Activated CD4-positive, alpha-beta T cell treated with anti-CD3 and anti-CD28 coated beads, Interleukin-2, Interleukin-4, amounts not matched to agents 100 ng/mL and 50 ng/mL, durations not matched to agents 16 hours and 8 hours (primary cell): Measurements from ENCODE around the gene RNU6-9.
"Not testable (repeated sequence)": the region's sequence is repeated elsewhere in the genome, so short reads cannot be mapped to it uniquely, and the experiment has no call there.

Source experiments
- DNase-seq: peaks from one replicate; pipeline ENCODE4 v3.0.0-alpha.2; 2020; ENCODE audit warnings: low spot score

The RNU6-9 gene

DNA sequence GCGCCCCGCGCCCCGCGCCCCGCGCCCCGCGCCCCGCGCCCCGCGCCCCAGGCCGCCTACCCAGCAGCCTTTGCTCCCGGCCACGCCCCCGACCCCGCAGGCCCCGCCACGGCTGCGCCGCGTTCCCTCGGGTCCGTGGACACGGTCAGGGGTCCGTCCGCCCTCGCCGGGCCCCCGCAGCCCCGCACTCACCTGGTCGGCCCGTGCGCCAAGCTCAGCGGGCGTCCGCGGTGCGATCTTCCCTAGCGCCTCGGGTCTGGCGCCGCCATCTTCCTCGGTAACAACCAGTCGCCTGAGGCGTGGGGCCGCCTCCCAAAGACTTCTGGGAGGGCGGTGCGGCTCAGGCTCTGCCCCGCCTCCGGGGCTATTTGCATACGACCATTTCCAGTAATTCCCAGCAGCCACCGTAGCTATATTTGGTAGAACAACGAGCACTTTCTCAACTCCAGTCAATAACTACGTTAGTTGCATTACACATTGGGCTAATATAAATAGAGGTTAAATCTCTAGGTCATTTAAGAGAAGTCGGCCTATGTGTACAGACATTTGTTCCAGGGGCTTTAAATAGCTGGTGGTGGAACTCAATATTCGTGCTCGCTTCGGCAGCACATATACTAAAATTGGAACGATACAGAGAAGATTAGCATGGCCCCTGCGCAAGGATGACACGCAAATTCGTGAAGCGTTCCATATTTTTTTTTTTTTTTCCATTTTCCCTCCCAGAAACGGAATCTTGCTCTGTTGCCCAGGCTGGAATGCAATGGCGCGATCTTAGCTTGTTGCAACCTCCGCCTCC lies at the start of gene RNU6-9, which contains the start of gene MED16:
RNU6-9 (plus strand) TSS at position 591 of the 796 bp plus-strand sequence.
MED16 (minus strand) TSS at position 294 of the 796 bp plus-strand sequence. CDS start 2,056 bp downstream, outside the sequence.
- DNase-seq = peak; percentile 90

DNA sequence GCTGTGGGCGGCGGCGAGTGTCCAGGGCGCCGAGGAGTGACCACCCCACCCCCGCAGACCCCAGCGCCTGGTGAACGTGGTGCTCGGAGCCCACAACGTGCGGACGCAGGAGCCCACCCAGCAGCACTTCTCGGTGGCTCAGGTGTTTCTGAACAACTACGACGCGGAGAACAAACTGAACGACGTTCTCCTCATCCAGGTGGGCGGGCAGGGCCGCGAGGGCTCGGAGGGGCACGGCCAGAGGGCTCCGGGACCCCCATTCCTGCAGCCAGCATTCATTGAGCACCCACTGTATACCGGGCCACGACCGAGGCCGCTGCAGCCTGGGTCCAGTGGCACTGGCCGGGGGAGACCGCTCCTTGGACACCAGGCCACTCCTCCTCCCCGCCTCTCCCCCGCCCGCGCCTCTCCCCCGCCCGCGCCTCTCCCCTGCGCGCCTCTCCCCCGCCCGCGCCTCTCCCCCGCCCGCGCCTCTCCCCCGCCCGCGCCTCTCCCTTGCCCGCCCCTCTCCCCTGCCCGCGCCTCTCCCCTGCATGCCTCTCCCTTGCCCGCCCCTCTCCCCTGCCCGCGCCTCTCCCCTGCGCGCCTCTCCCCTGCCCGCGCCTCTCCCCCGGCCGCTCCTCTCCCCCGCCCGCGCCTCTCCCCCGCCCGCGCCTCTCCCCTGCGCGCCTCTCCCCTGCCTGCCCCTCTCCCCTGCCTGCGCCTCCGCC lies 49.3 kb upstream of the RNU6-9 start:
- DNase-seq = no peak

DNA sequence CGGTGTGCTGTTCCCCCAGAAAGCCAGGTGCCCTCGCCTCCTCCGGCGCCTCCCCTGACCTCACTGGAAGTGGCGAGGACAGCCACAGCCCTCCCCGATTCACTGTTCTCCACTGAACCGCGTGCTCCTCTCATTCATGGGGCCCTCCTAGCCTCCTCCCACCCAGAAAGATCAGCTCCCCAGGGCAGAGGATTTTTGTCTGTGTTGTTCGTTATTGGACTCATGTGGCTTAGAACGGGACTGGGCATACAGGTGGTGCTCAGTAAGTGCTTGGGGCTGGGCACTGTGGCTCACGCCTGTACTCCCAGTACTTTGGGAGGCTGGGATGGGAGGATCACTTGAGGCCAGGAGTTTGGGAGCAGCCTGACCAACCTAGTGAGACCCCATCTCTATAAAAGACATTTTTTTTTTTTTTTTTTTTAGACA lies 48.7 kb upstream of the RNU6-9 start:
- DNase-seq = no peak

DNA sequence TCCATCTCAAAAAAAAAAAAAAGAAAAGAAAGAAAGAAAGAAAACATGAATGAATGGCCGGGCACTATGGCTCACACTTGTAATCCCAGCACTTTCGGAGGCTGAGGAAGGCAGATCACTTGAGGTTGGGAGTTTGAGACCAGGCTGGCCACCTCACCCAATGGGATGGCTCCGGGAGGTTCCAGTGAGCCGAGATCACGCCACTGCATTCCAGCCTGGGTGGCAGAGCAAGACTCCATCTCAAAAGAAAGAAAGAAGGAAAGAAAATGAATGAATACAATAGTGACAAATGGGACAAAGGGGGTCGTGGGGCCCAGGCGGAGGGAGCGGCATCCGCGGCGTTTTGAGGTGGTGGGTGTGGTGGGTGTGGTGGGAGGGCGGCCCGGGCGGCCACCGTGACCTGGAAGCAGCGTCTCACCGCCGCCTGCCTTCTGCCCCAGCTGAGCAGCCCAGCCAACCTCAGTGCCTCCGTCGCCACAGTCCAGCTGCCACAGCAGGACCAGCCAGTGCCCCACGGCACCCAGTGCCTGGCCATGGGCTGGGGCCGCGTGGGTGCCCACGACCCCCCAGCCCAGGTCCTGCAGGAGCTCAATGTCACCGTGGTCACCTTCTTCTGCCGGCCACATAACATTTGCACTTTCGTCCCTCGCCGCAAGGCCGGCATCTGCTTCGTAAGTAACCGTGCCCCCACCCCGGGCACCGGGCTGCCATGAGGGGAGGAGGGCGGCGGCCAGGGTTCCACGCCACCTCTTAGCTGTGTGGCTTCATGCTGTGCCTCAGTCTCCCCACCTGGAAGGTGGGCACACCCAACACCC lies 47.4 kb upstream of the RNU6-9 start:
- no peak for DNase-seq

DNA sequence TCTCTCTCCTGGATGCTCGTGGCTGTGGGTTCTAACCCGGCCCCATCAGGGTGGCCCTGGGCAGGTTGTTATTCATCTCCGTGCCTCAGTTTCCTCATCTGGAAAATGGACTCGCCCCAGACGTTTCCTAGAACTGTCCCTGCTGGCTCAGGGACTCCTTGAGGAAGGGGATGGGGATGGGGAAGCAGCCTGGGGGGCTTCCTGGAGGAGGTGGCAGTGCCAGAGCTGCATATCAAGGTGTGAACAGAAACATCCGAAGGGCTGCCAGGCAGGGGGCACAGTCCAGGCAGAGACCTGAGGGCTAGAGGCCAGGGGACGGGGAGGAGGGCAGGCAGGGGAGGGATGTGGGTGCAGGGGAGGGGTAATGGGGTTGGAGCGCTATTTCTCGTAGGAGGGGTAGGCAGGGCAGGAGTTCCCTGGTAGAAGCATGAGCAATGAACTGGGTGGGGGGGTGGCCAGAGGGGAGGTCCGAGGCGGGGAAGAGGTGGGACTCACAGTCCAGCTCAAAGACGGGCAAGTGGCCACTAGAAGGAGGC lies 44.8 kb upstream of the RNU6-9 start:
- DNase-seq = no peak

GRCh38 chr19:849195-849594 lies 44.1 kb upstream of the RNU6-9 start:
- not testable (repeated sequence) for DNase-seq

DNA sequence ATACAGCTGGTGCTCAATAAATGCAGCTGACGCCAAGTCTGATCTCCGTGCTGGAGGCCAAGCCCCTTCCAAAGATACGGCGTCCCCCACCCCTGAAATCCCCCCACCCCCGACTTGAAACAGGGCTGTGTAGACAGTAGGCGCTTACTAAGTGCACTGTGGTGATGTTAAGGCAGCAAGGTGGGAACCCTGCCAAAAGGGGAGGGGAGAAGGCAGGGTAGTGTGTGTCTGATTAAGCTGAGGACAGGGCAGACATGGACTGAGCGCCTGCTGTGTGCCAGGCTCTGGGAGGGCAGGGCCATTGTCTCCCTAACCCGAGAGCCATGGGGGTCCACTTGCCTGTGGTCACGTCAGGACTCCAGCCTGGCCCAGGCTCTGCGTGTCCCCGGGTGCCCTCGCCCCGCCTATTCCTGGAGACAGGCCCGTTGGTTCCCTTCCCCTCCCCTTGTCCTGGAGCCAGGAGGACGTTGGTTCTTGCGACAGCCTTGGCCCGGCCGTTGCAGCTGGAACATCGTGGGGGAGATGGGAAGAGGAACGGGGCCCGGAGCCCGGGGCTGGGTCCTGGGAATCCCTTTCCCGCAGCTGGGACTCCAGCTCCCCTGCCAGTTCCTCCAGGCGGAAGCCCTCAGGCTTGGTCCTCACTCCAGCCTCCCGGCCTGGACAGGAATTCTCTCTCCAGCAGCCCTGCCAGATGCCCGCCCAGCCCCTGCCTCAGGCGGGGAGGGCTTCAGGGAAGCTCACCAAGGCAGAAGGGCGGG lies 42.9 kb upstream of the RNU6-9 start:
- DNase-seq = no peak

- DNase-seq = no peak
These were observed 42.3 kb upstream of the RNU6-9 start for GRCh38 chr19:850979-851335.

GRCh38 chr19:852136-853013 lies 40.9 kb upstream of the RNU6-9 start, which contains the start of gene ELANE:
TSS of gene ELANE (plus strand) at chr19:852303. CDS start at chr19:852329, 26 bp downstream.
- DNase-seq = no peak

DNA sequence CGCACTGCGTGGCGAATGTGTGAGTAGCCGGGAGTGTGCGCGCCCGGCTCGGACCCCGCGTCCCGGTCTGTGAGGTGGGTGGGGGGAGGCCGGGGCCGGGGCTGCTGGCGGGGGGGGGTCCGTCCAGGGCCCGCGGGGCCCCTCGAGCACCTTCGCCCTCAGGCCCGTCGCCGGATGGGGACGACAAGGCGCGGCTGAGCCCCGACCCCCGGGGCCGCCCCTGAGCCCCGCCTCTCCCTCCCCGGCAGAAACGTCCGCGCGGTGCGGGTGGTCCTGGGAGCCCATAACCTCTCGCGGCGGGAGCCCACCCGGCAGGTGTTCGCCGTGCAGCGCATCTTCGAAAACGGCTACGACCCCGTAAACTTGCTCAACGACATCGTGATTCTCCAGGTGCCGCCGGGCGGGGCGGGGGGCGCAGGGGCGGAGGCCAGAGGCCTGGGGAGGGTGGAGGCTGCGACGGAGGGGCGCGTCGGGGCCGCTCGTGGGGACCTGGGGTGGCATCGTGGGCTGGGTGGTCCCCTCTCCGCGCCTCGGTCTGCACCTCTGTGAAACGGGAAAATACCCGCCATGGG lies 40.2 kb upstream of the RNU6-9 start:
- no peak for DNase-seq

GRCh38 chr19:853614-854220 lies 39.6 kb upstream of the RNU6-9 start:
- DNase-seq = not testable (repeated sequence)

GRCh38 chr19:854549-854948 lies 38.7 kb upstream of the RNU6-9 start:
- no peak for DNase-seq

GRCh38 chr19:855142-855541 lies 38.1 kb upstream of the RNU6-9 start:
- DNase-seq = no peak

GRCh38 chr19:855566-856120 lies 37.6 kb upstream of the RNU6-9 start:
- no peak for DNase-seq

DNA sequence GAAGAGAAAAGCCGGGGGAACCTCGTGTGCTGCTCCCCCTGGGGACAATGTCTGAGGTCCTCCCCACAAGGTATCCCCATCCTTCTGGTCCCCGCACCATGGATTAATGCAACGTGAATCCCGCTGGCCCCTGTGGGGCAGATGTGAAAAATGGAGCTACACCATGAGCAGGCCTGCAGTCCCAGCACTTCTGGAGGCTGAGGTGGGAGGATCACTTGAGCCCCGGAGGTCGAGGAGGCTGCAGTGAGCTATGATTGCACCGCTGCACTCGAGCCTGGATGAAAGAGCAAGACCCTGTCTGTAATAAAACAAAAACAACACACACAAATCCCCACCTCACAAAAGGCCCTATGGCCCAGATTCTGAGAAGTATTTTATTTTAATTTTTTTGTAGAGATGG lies 35.0 kb upstream of the RNU6-9 start:
- no peak for DNase-seq

DNA sequence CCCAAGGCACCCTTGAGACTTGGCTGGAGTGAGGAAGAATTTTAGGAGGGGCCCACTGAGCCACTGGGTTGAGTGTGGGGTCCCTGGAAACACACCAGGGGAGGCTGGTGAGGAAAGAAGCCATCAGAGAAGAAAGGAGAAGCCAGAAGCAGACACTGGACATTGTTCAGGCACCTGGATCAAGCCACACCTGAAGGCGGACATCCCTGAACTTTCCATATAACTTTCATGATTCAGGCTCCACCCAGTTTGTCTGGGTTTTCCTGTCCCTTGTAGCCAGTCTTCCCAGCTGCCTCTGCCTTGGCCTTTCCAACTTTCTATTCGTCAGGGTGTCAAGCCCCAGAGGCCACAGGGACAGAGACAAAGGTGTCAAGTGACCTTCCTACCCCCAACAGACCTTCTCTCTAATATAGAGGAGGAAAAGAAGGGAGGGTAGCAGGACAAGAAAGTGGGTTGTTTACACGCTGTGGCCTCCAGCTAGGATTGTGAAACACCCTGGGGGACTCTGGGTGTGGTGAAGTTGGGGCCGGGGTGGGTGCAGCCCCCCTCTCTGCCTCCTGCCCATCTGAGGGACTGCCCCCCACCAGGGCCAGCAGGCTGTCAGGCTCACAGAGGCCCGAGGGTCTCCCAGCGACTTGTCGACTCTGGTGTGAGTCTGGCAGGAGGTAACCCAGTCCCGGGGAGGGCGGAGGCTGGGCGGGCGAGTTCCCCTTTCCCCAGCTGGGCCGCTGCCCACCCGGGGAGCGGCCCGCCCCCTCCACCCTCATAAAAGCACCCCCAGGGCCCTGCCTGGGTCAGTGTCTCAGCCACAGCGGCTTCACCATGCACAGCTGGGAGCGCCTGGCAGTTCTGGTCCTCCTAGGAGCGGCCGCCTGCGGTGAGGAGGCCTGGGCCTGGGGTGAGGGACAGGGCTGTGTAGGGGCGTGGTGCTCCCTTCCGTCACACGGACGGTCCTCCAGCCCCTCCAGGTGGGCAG lies 34.1 kb upstream of the RNU6-9 start, which contains the start of gene CFD:
CFD (plus strand) TSS at position 797 of the 976 bp plus-strand sequence; CDS start at position 823, 26 bp downstream.
- no peak for DNase-seq

DNA sequence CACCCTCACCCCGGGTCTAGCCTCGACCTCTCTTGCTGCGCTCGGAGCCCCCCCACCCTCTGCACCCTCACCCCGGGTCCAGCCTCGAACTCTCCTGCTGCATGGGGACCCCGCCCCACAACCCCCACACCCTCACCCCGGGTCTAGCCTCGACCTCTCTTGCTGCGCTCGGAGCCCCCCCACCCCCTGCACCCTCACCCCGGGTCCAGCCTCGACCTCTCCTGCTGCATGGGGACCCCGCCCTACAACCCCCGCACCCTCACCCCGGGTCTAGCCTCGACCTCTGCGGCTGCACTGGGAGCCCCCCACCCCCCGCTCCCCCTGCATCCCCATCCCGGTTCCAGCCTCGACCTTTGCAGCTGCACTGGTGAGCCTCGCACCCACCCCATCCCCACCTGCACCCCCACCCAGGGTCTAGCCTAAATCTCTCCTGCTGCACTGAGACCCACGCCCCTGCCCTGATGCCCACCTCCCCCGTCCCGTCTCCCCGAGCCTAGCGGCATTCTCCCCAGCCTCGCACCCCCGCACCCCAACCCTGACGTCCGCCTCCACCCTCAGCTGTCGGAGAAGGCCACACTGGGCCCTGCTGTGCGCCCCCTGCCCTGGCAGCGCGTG lies 32.0 kb upstream of the RNU6-9 start:
- DNase-seq = no peak
